LNCAP (cell line): ENCODE results near the gene GLIS1.

Experiments
- TF ChIP-seq, protein P1 (sequence below): fragments of 450-650 bp; IDR thresholded peaks from 2 replicates; pipeline ENCODE4 v1.5.1; 2017; ENCODE audit warnings: mild to moderate bottlenecking

GLIS1 gene

DNA sequence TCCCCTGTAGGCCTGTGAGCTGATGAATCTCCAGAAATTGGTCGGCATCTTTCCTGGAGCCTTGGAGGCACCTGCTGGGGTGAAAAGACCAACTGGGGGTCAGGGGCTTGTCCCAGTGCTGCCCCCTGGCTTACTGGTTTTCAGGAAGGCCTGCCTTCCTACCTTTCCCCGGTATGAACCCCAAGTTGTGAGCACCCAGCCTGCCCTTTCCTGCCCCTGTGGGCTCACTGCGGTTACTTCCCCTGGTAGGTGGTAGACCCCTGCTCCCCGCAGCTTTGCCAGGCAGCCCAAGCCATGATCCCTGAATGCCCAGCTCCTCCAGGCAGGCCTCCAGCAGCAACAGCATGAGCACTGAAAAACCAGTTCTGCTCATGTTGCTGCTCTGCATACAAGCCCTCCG lies 269.6 kb downstream of the GLIS1 start:
- TF ChIP-seq, protein P1, sequence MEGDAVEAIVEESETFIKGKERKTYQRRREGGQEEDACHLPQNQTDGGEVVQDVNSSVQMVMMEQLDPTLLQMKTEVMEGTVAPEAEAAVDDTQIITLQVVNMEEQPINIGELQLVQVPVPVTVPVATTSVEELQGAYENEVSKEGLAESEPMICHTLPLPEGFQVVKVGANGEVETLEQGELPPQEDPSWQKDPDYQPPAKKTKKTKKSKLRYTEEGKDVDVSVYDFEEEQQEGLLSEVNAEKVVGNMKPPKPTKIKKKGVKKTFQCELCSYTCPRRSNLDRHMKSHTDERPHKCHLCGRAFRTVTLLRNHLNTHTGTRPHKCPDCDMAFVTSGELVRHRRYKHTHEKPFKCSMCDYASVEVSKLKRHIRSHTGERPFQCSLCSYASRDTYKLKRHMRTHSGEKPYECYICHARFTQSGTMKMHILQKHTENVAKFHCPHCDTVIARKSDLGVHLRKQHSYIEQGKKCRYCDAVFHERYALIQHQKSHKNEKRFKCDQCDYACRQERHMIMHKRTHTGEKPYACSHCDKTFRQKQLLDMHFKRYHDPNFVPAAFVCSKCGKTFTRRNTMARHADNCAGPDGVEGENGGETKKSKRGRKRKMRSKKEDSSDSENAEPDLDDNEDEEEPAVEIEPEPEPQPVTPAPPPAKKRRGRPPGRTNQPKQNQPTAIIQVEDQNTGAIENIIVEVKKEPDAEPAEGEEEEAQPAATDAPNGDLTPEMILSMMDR, result no peak

DNA sequence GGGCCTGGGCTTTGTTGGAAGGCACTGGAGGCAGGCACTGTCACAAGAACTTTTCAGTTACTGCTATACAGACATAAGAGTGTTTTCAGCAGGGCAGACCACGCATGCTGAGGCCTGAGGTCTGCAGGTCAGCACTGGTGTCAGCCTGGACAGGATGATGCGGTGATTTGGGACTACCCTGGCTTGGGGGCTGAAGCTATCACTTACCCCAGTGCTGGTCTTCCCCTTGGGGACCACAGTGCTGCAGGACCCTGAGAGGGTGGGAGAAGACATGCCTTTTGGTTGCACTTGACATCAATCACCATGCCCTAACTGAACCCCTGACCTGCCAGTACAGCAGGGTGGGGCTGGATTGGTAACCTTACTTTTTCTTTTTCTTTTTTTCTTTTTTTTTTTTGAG lies 270.6 kb downstream of the GLIS1 start:
- TF ChIP-seq, protein P1, result no peak

DNA sequence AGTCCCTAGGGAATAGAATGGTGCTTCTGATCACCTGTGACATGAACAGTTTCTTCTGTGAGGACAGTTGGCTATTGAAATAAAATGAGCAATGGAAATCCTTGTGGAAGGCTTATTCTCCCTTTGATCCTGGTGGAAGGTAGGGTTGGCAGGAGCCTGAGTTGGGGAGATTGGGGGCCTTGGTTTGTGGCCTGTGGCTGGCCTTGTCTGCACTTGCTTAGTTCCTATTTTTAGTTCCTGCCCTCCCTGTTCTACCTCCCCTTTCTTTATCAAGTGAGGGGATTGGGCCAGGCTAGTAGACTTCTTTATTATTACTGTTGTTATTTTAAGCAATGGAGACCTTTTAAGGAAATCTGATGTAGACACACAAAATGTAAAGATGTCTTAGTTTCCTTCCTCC lies 271.6 kb downstream of the GLIS1 start:
- TF ChIP-seq, protein P1, result no peak

DNA sequence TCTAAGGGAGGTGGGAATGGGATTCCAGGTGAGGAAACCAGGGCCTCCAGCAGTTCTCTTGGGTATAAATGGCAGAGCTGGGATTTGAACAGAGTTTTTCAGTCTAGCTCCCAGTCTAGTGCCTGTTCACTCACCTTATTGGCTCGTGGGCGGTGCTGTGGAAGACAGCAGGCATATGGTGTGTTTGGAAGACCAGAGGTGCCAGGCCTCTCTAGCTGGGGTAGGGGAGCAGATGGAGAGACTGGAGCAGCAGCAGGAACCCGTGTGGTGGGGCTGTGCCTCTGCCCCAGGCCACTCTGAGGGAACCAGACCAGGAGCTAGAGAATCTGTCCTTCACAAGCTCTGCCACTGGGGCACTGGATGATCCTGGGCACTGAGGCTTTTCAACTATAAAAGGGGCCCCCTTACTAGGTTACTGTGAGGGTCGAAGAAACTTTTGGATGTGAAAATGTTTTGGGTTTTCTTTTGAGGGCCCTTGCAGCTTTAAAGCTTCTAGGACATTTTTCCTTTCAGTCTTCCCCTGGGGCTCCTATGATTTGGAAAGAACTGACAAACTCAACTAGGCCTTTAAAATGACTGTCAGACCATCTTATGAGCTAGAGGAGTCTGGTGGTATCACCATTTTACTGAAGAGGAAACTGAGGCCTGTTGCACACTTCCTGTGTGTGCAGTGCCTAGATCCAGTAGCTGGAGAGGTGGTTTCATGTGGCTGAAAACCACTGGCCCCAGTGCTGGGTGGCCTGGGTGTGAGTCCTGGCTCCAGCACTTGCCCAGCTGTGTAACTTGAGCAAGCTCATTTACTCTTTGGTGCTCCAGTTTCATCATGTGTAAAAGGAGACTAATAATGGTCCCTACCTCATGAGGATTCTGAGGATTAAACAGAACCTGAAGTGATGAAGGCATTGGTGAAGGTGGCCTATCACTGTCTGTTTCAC lies 273.7 kb downstream of the GLIS1 start:
- TF ChIP-seq, protein P1, result no peak

DNA sequence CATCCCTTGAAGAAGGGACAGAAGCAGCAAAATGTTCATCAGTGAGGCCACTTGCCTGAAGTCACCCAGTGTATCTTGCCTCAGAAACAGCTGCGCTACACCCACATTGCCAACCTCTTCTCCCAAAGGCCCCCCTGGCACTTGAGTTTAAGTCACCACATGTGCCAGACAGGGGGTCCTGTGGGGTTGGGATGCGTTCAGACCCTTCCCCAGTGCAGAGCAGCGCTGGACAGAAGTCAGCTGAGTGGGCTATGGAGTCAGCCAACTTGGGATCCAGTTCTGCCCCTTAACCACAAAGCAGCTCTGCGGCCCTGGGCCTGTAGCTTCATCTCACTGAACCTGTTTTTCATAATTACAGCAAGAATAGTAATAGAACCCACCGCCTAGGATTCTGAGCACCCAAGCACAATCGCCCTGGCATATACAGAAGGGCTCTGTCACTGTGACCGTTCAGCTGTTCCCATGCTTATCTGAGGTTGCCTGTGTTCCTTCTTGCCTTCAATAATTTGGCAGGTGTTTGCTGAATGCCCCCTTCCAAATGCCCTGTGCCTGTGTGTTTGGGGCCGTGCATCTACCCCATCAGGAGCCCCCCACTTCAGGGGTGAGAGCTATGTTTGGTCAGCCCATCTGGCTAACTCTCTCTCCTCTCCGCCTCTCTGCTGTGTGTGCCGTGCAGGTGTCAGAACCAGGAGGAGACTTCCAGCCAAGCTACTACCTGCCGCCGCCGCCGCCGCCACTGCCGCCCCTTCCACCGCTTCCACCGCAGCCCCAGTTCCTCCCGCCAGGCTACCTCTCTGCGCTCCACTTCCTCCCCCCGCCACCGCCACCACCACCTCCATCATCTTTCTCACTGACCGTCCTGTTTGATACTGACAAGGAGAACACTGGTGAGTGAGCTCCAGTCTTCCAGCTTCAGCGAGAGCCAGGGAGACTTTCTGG lies 274.7 kb downstream of the GLIS1 start:
- TF ChIP-seq, protein P1, result no peak

DNA sequence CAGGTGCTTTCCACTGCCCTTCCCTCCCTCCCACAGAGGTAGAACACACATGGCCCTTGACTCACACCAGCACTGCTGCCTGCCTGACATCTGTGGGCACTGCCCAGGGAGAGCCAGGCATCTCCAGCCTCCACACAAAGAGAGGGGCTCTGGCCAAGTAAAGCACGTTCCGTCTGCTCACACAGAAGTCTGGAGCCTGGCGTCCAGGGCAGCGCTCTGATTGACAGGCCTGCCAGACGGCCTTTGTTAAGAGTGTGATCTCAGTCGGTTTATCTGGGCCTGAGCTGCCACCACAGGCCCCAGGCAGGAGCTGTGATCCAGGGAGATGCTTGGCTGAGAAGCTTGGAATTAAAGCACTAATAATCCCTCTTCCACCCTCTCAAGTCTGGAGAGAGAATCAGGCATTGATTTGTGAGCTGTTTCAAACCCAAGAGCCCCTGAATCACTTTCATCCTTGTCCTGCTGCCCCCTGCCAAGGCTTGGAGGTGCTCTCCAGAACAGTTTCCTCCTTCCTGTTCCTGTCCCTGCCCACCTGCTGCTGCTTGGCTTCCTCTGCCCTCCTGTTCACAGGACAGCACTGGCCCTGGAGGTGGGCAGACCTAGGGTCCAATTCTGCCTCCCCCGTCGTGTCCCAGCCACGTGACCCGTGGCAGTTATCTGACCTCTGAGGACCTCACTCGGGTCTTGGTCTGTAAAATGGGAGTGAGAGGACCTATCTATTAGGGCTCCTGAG lies 276.0 kb downstream of the GLIS1 start:
- TF ChIP-seq, protein P1, result no peak

DNA sequence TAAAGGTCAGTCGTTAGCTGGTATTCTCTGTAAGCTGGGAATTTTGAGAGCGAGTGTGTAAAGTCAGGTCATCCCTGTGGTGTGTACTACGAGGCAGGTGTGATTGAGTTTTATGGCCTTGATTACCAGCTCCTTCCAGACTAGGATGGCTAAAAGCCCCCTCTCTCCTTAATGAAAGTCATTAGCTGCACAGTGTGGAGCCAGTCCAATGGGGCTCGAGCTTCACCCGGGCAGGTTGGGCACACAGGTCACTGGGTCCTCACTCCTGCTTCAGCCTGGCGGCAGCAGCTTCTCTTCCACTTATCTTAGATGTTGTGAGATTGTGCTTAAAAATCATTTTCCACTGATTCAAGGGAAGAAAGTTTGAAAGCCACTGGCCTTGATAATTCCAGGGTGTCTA lies 276.8 kb downstream of the GLIS1 start:
- TF ChIP-seq, protein P1, result no peak
